DMS153 (cell line): Measurements from ENCODE around the gene POU1F1.
"Not testable (repeated sequence)": the region's sequence is repeated elsewhere in the genome, so short reads cannot be mapped to it uniquely, and the experiment has no call there.

Experiments used
- DNase-seq: peaks from one replicate; lab custom pipeline; 2025; lab: John Stamatoyannopoulos, UW

Gene POU1F1, protein sequence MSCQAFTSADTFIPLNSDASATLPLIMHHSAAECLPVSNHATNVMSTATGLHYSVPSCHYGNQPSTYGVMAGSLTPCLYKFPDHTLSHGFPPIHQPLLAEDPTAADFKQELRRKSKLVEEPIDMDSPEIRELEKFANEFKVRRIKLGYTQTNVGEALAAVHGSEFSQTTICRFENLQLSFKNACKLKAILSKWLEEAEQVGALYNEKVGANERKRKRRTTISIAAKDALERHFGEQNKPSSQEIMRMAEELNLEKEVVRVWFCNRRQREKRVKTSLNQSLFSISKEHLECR

DNA sequence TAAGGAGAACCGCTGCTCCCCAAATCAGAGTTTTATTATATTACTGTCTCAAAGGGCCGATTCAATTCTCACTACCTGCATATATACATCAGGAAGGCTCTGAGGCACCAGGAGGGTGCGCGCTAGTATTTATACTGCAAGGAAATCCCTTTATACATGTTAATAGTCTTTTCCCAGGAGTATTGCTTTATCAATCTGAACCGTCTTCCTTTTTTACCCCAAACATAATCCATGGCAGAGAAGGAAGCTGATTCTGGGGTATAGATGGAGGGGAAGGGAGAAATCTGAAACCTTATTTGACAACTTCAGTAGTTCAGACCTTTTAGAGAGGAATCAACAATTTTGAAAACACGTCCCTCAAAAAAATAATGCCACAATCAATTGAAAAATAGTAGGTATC, at the start of gene POU1F1:
Gene POU1F1, minus strand, starts transcription at position 101 of the 400 bp plus-strand sequence. CDS start 122 bp downstream, outside the sequence.
- DNase-seq, result no peak

DNA sequence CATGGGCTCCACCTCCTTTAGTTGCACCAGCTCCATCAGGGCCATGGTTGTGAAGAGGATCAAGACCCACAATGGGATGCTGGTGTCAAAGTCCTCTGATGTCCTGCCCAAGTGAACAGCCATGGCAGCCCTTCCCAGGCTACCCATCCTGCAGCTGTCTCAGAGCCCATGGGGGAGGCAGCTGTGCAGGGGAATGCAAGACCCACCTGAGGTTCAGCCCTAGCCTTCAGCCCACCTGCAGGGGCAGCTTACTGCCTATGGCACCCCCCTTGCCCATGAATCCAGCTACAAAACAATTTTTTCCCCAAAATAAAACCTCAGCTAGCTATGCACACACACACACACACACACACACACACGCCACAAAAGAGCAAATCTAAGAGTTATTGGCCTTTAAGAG, 48.2 kb upstream of the POU1F1 start:
- DNase-seq, result no peak

DNA sequence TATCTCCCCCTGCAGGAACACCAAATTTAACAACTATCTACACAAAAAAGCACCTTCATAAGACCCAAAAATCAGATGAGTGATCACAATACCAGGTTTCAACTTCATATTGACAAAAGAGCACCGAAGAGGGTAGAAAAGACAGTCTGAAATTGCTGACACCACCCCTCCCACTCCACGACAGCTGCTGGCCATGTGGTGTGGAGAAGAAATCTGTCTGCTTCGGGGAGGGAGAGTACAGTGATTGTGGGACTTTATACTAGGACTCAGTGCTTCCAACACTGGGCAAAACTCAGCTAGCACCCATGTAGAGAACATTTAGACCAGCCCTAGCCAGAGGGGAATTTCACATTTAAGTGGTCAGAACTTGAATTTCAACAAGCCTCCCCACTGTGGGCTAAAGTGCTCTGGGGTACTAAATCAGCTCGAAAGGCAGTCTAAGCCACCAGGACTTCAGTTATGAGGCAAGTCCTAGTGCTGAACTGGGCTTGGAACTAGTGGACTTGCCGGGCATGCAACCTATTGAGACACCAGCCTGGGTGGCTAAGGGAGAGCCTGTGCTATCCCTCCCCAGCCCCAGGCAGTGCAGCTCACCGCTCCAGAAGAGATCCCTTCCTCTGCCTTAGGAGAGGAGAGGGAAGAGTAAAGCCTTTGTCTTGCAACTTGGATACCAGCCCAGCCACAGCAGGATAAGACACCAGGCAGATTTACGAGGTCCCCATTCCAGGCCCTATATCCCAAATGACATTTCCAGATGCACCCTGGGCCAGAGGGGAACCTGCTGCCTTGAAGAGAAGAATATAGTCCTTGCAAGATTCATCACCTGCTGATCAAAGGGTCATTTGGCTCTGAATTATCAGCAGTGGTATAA, 44.6 kb upstream of the POU1F1 start:
- DNase-seq, result no peak

DNA sequence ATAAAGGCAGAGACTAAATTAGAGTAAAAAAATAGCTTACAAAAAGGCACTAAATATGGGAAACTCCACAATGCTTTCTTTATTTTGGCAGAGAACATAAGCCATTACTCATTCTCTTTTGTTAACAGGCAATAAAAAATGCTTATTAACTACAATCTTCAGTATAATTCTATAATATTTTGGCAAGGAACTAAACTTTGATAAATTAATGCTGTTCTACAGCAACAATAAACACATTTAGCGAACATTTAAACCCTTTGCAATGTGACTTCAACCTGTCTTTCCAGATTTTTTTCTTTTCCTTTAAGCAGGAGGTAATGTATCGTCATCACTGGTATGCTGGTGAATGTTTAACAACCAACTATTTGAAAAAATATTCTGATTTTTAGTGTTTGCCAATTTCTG, 42.2 kb upstream of the POU1F1 start:
- DNase-seq, result no peak

DNA sequence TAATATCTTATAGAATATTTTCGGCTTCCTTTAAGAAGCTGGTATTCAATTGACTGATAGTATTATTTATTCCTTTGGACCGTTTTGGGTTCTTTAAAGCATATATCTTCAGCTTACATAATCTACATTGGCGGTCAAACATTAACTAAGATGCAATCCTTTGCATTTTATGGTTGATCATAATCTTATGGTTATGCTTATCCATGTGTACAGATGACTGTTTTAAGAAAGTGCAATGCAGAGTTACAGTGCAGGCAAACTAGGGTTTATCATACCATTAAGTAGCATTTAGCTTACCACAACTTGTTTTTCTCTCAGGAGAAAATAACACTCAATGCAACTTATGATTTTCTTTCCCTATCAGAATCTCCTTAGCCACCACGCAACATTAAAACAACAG, 41.4 kb upstream of the POU1F1 start:
- DNase-seq, result no peak

DNA sequence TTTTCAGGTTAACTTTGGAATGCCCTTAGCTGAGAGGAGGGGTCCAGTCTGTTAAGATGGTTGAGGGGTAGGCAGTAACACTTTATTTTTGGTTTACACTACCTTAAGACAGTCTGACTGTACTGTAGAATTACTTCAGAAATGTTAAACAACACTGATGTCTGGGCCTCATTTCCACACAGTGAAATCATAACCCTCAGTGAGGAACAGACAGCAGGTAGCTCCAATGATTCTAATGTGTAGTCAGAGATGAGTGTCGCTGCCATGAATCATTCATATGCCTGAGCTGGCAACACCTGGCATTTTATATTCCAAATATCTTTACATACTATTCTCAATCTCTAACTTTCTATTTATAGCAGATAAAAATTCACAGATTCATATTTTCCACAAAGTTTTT, 37.3 kb upstream of the POU1F1 start:
- no peak for DNase-seq

DNA sequence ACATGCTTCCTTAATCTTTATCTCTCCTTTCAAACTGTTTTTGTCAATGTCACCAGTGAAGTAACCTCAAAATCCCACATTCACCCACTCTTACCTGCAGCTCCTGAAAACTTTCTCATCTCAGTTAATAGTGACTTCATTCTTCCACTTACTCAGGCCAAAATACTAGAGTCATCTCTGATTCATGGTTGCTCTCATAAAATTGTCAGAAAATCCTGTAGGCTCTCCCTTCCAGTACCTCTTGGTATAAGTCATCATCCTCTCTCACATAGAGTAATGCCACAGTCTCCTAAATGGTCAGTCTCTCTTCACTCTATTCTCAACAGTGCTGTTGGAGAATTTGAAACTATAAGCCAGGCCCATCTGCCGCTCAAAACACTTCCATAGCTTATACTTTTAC, 34.9 kb upstream of the POU1F1 start:
- DNase-seq, result no peak

DNA sequence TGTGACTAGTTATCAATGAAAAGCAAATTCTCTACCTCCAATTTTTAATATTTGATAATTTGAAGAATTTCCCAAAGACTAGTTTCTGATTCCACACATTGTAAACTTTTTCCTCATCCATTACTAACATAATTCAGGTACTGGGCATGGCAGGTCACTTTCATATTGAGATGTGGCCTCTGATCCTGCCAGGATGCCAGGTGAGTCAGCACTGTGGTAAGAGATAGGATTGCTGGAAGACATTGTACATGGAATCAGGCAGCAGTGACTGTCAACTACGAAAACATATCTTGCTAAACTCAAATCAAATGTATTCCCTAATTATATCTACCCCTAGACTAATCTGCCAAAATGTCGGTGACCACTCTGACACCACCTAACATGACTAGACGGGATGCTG, 33.2 kb upstream of the POU1F1 start:
- DNase-seq, result no peak

DNA sequence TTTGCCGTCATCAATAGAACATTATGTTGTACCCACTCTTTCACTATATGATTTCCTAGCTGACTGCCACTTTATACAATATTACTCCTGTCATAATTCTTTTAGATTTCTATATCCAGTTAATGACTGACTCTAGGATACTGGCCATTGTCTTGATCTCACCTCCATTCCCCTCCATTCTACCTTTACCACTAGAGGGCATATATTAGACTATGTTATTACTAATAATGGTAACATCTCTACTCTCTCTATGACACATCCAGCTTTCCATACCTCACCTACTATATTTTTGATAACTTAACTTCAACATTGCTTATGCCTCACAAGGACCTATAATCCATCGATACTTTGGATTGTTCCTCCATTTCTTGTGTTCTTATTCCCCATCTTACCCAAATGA, 31.4 kb upstream of the POU1F1 start:
- DNase-seq, result no peak

DNA sequence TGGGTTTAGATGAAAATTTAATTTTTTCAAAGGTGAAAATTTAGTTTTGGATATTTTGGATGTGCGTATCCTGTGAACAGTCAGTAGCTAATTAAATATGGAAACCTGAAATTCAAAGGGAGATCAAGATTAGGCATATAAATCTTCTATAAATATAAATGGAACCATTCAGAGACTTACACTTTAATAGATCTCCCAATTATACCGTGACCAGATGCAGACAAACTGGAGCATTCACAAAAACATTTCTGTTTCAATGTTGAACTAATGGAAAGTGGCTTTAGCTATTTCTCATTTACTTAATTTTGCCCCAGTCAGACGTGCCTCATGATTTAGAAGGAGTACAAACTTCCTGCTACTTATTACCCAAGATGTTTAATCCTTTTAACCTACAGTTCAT, 29.1 kb upstream of the POU1F1 start:
- no peak for DNase-seq

DNA sequence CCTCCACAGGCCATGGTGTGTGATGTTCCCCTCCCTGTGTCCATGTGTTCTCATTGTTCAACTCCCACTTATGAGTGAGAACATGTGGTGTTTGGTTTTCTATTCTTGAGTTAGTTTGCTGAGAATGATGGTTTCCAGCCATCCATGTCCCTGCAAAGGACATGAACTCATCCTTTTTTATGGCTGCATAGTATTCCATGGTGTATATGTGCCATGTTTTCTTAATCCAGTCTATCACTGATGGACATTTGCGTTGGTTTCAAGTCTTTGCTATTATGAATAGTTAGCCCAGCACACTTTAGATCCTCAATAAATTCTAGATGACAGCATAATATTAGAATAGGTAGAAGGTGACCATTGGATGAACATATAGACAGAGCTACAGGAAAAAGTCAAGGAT, 28.6 kb upstream of the POU1F1 start:
- DNase-seq, result not testable (repeated sequence)

DNA sequence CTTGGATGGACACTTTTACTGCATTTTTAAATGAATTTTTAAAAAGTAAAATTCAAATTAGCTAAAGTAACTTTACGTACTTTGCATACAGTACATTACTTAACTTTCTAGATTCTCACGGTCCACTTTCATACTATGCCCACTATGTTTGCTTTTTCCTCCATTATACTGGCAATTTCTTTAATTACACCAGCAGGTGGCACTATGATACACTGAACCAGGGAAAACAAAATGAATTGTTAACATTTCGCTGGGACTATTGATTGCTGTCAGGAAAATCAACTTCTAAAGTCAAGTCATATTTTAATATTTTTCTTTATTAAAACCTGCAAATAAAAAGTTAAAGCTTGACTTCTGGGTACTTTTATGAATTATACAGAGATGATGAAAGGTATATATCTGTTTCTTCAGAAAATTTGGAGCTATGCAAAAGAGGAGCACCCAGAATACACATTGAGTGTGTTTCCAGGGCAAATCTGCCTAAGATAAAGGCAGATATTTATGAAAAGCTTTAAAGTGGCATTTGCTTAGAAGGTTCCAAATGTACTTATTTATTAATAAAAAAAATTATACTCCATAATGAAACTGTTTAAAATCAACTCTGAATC, 21.8 kb upstream of the POU1F1 start:
- peak; percentile 31 for DNase-seq

DNA sequence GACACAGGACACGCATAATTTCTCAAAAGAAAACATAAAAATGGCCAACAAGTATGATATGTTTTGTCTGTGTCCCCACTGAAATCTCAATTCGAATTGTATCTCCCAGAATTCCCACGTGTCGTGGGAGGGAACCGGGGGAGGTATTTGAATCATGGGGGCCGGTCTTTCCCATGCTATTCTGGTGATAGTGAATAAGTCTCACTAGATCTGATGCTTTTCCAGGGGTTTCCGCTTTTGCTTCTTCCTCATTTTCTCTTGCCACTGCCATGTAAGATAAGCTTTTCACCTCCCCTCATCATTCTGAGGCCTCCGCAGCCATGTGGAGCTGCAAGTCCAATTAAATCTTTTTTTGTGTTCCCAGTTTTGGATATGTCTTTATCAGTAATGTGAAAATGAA, 12.1 kb upstream of the POU1F1 start:
- DNase-seq, result no peak

DNA sequence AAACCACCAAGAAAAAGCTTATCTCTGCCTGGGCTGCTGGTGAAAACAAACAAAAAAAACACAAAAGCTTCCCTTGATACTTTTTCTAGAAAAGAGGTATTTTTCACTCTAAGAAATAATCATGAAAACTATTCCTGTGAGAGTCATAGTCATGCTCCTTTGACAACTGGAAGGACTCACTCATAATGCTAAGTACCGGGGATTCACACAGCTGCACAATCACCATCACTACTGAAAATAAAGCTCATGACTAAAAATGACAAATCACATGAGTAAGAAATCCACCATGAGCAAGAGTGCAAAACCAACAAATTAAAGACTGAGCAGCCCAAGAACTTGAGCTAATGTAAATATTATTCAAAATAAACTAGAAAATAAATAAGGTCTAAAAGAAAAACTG, 10.6 kb upstream of the POU1F1 start:
- DNase-seq, result no peak

DNA sequence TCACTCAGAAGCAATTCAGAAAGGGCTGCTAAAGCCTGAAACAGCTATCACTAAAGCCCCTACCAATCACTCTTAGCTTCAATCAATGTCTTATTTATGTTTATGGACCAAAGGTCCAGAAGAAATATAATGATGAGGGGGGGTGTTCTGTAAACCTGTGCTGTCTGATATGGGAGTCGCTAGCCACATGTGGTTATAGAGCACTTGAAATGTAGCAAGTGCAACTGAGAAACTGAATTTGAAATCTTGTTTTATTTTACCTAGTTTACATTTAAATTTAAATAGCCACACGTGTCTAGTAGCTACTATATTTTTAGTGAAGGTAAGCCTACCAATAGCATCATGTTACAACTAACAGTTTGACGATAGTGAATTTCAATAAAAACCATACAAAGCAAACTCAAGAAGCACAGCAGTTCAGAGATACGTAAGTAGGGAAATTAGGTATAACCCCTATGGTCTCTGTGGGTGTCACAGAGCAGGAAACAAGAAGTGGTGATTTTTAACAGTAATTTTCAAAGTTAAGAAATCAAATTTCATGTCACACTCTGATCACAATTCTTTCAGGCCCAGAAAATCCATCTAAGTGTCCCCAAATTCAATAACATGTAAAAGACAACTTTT, 3.6 kb downstream of the POU1F1 start:
- DNase-seq, result no peak

DNA sequence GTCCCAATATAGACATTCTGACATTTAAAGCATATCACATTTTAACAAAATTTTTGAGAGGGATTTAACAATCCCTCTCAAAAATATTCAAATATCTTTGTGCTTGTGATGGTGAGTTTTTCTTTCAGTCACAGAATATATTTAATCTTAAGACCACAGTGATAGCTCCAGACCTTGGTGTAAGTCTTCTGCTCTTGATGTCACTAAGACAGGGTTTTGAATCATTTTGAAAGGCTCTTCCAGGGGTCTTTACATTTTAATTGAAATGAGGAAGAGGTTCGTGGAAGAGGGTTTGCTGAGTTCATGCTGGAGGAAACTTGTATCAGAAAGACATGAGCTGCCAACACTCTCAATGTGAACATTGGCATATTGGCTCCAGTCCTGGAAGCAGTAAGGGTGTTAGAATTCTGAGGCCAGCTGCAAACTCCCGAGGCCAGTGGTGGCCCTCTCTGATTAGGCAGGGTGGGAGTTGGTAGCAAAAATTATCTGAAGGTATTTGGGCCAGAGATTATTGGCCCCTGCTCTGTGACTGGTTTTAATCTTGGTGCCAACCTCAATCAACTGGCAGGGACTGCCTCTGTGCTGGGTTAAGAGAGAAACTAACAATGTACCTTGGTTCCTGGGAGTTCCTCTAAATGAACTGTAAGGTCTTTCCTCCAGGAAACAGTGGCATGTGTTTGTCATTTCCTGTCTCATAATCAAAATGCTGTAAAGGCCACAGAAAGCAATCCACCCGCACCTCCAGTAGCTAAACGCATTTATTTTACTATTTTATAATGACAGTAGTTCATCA, 5.3 kb downstream of the POU1F1 start:
- DNase-seq, result no peak

DNA sequence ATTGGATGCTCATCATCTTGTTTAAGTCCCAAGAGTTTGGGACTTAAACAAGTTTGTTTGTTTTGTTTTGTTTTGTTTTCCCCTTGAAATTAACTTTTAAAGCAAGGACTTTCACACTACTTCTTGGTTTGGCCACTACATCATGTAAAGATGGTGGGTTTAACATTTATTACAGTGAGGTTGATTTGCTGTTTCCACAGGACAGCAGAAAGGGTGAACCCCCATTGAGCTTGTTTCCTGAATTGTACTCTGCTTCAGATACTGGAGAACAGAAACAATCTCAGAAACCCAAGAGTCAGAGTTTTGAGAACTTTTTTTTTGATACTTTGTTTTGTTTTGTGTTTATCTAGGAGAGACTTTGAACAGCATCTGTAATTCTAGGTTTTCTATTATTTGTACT, 6.7 kb downstream of the POU1F1 start:
- no peak for DNase-seq

DNA sequence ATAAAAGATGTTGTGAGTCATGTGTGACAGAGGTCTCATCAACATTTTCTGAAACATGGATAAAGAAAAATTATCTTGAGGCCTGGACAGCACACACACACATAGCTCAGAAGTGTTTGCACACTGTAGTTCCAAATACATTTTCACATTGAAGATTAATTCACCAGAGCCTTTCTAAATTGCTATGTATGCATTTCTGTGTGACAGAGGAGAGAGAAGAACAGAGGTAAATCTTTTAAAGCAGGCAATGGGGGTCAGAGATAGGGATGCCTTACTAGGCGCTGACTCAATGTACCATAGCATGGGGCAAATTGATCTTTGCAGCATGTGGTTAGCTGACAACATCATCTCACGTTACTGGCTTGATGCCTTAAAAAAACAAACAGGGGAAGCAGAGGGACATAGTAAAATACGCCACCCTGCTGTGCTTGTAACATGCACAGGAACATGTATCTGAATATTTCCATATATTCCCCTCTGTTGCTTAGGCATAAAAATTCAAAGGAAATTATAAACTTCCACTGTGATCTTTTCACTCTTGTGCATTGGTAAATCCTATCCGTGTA, 7.7 kb downstream of the POU1F1 start:
- no peak for DNase-seq

DNA sequence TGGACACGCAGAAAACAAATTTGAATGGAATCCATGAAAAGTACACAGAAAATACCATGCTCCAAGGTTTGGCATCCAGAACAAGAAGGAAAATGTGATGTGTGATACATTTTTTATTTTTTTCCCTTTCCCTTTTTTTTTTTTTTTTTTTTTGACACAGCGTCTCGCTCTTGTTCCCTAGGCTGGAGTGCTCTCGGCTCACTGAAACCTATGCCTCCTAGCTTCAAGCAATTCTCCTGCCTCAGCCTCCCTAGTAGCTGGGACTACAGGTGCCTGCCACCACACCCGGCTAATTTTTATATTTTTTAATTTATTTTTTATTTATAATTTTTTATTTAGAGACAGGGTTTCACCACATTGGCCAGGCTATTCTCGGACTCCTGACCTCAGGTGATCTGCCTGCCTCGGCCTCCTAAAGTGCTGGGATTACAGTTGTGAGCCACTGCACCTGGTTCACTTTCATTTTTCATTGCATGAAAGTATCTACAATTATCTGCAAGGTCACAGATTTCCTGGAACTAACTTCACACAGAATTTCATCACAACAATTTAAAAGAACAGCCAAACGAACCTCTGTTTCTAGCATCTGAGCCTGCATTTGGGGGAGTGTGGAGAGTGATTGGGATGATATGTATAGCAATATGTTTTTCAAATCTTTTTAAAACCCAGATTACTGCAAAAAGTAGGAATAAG, 8.3 kb downstream of the POU1F1 start:
- DNase-seq, result no peak

DNA sequence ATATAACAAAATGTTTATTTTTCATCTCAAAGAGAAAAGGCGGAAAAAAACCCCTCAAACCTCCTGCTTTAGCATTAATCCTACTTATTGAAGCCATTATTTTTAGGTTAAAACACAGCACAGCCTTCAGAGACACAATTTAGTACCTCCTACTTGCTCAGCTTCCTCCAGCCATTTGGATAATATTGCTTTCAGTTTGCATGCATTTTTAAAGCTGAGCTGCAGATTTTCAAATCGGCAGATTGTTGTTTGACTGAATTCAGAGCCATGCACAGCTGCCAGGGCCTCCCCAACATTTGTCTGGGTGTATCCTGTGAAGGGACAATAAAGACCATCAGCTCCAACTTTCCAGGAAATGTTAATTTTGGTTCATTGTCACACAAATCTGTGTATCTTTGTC, 14.5 kb downstream of the POU1F1 start:
- DNase-seq, result no peak

DNA sequence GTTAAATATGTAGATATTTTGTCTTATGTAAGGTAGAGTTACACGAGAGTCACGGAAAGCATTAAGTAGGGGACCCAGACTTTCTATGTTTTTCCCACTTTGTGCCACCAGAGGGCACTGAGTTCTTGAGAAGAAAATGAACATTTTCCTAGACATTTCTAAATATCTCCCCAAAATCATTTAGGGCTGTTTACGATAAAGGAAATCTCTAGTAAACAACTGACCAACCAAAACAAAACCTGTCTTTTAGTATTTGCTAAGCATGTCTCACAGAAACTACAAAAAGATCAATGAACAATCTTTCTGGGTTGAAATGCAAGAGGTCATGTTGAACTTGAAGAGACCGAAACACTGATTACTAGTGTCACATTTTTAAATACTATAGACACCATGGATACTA, 16.1 kb downstream of the POU1F1 start:
- peak; percentile 17 for DNase-seq
